ELR (cell line): ENCODE results near the gene PUM1.

Experiments used
- DNase-seq: peaks from one replicate; pipeline ENCODE4 v3.0.0-alpha.2; 2015; ENCODE audit warnings: low read depth

Gene PUM1

GRCh38 chr1:30906631-30907441 lies 158.7 kb downstream of the PUM1 start:
- no peak for DNase-seq

- DNase-seq = no peak
These were observed 159.4 kb downstream of the PUM1 start for GRCh38 chr1:30905916-30906620.

DNA sequence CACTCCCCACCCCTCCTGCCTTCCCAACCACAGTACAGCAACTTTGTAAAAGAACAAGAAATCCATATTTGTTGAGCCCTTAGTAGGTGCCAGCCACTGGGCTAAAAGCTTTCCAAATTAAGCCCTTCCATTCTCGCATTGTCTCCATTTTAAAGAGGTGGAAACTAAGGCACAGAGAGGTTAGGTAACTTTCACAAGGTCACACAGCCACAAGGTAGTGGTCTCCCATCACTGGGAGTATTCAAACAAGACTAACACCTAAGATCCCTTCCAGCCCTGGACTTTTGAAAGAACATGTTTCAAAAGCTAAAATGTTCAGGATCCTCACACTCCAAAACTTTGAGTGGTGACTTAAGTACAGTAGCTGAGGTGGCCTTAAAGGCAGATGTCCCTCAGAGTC lies 160.1 kb downstream of the PUM1 start:
- no peak for DNase-seq

- no peak for DNase-seq
These were observed 160.6 kb downstream of the PUM1 start for GRCh38 chr1:30904962-30905335.

- DNase-seq = no peak
These were observed 161.1 kb downstream of the PUM1 start for GRCh38 chr1:30904191-30904961.

DNA sequence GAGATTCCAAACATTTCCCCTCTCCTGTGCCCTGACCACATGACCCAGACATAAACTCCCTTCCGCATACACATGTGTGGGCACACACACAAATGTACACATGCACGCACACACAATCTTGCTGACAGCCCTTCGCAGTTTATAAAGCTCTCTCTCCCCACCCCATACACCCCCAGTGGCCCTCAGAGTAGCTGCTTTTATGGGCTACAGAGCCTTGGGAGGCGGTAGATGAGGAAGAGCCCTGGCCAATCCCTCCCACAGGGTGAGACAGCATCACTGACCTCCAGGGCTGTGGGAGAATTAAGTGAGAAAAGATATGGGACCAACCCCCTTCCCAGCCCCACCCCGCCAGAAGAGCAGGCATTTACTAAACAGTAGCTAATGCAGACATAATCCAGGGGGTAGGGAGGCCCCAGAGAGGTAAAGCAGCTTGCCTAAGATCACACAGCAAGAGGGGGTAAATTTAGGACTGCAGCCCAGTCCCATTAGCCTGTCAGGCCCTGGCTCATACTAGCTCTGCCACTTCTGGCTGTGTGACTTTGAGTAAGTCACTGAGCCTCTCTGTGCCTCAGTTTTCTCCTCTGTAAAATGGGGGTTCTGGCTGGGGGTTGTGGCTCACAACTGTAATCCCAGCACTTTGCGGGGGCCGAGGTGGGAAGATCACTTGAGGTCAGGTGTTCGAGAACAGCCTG lies 162.0 kb downstream of the PUM1 start:
- no peak for DNase-seq

DNA sequence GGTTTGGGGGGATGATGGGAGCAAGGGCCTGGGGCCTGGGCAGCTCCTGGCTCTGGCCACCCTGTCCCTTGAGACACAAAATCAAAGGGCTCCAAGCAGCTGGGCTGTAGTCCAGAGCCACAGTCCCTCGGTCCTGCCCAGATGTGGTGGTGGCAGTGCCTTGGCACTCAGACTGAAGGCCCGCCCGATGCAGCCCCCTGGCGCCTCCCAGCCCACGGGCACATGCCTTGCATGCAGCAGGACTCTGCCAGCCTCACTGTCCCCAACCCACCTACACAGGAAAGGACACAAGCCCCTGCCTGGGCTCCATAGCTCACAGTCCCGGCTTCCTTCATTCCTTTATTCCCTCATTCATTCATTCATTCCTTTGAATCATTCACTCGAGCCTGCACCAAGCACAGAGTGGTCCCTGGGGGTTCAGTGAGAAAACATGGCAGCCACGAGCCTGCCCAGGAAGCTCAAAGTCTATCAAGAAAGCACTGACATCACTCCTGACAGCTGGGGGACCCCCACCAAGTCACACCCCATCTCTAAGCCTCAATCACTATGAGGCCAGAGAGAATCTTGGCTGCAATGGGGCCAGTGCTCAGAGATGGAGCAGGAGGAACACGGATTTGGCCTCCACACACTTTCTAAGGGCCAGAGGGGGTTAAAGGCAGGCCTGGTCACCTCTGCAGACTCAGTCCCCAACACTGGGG lies 162.8 kb downstream of the PUM1 start:
- DNase-seq = no peak

GRCh38 chr1:30901798-30902581 lies 163.5 kb downstream of the PUM1 start:
- no peak for DNase-seq

DNA sequence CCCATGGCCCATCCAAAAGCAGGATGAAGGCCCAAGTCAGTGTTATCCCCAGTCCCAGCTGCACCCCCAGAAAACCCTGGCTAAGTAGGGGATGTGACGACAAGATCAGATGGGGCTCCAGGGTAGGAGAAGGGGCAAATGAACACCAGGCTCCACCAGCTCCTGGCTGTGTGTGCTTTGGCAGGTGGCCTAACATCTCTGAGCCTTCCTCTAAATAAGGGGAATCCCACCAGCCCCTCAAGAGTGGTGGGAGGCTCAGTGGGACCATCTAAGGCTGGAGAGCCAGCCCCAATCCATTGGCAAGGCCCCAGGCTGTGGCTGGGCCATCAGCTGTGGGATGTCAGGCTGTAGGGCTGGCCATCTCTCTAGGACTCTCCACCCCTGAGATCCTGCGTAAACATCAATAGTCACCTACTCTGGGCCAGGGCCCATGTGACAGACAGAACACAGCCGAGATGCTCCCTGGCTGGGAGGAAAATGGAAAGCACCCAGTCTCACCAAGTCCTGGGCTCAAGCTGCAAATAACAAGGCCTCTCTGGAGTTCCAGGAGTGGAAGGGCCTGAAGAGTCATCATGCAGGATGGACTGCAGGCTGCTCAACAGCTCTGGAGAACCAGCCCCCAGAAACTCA lies 164.5 kb downstream of the PUM1 start:
- no peak for DNase-seq

- DNase-seq = no peak
These were observed 165.0 kb downstream of the PUM1 start for GRCh38 chr1:30900486-30900885.

- DNase-seq = no peak
These were observed 165.7 kb downstream of the PUM1 start for GRCh38 chr1:30899577-30900389.

DNA sequence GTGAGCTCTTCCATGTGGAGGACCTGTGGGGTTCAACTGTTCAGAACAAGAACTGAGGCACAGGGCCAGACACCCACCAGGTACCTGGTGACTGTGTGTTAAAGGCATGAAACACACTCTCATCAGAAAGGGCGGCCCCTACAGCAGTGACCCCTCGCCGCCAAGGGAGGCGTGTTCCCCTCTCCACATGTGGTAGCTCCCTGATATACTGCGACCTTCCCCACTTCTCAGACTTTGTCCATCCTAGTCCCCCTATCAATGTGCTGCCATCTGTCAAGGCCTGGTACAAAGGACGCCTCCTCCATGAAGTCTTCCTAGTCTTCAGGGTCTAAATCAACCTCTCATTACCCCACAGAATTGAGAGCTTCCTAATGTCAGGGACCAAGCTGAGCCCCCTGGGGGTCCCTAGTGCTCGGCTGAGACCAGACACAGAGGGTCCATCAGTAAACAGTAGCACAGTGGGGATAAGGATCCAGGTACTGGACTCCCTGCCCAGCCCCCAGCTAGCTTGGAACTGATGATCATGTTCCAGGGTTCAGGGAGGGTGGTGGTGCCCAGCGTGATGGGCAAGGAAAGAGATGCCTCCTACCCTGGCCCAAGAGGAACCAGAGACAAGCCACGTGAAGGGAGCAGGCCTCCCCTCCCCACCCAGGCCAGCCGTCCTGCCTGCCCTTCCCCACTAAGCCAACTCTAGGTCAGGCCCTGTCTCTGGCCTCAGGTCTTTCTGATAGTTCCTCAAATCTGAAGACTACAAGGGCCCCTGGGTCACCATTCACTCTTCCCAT lies 167.3 kb downstream of the PUM1 start:
- DNase-seq = no peak

DNA sequence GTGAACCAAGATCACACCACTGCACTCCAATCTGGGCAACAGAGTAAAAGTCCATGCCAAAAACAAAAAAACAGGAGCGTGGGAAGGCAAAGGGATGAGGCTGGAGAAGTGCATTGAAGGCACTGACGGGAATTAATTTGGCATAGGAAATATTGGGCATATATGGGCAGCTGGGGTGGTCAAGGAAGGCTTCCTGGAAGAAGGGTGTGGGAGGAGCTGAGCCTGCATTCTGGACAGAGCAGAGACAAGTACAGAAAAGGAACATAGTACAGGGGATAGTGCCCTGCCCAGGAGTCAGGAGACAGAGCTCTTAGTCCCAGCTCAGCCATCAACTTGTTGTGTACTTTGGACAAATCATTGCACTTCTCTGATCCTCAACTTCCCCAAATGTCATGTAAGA lies 168.6 kb downstream of the PUM1 start:
- DNase-seq = no peak

DNA sequence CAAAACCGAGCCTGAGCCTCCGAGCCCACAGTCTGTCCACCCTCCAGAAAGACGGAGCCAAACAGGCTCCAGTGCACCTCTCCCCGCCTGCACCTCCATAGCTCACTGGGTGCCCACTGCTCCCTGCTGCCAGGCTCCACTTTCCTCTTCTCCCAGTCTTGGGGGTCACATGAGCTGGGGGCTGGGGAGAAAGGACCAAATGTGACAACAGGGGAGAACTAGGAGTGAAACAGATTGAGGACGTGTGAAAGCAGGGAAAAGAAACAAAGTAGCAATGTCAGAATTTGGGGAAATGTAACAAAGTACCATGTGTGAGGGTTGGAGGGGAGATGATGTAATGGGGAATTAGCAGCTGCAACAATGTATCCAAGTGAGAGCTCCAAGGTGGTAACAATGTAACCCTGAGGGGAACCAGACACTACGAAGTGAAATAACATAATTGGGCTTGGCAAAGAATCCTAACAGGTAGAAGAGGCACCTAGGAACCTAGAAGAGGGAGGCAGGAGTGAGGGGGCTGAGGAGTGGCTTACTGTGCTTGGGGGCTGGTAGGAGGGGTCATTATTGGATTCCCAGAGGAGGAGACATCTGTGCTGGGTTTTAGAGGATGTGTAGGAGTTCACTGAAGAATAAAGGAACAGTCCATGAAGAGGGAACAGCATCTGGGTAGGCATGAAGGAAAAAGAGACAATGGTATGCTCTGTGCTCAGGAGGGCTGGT lies 169.4 kb downstream of the PUM1 start:
- DNase-seq = no peak

- DNase-seq = no peak
These were observed 170.1 kb downstream of the PUM1 start for GRCh38 chr1:30895382-30895943.

GRCh38 chr1:30894508-30894973 lies 171.0 kb downstream of the PUM1 start:
- no peak for DNase-seq

DNA sequence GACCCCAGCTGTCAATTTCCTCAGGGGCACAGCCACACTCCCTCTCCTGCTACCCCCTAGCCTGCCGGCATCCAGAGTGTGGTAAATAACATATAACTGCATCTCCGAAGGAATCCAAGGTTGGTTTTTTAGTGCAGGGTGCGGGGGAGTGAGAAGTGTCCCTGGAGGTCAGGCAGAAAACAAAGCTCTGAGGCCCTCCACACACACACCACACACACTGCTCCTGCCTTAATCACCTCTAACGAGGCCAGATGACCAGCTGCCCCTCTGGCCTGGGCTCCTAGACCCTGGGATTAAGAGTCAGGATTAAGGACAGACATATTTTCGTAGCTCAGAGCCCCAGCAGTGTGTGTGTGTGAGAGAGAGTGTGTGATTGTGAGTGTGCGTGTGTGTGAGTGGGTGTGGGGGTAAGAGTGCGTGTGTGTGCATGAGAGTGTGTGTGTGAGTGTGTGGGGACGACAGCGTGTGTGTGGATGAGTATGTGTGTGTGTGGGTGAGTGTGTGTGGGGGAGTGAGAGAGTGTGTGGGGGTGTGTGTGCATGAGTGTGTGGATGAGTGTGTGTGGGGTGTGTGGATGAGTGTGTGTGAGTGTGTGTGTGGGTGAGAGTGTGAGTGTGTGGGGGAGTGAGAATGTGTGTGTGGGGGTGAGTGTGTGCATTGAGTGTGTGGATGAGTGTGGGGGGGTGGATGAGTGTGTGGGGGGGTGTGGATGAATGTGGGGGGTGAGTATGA lies 171.6 kb downstream of the PUM1 start:
- DNase-seq = no peak
